ENCODE results near the gene CCR5.

CCR5 gene

DNA sequence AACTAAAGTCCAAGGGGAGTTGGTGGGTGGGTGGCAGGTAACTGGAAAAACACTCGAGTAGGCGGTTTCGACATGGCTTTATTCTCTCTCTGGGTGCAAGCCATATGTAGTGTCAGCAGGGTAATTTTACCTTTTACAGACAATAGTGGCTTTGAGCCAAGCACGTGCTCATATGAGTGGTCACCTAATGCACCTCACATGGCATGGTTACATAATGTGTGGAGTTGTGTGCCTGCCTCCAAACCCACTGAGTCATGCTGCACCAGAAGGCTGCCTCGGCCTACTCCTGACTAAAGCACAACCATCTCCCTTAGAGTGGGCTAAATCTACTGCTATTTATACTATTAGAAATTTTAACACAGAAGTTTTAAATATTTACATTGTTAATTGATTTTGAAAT is 52.8 kb downstream of the CCR5 start:
- no peak overlapping the region for H3K4me3 ChIP-seq (ENCODE audit: low read depth, low read length)
- TF ChIP-seq, protein P1, sequence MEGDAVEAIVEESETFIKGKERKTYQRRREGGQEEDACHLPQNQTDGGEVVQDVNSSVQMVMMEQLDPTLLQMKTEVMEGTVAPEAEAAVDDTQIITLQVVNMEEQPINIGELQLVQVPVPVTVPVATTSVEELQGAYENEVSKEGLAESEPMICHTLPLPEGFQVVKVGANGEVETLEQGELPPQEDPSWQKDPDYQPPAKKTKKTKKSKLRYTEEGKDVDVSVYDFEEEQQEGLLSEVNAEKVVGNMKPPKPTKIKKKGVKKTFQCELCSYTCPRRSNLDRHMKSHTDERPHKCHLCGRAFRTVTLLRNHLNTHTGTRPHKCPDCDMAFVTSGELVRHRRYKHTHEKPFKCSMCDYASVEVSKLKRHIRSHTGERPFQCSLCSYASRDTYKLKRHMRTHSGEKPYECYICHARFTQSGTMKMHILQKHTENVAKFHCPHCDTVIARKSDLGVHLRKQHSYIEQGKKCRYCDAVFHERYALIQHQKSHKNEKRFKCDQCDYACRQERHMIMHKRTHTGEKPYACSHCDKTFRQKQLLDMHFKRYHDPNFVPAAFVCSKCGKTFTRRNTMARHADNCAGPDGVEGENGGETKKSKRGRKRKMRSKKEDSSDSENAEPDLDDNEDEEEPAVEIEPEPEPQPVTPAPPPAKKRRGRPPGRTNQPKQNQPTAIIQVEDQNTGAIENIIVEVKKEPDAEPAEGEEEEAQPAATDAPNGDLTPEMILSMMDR (IDR thresholded peaks at IDR 0.05; ENCODE audit: low read depth, low read length), result no peak
- H3K9me3 ChIP-seq (ENCODE audit: severe bottlenecking), result no peaks in the 10 kb centered on the region
- H3K36me3 ChIP-seq, result no peaks in the 10 kb centered on the region
- no peak for DNase-seq
- peaks cover 34% of the 10 kb centered on the region for H3K27me3 ChIP-seq (ENCODE audit: insufficient read depth, low read depth, severe bottlenecking)
- no peak overlapping the region for H3K27ac ChIP-seq

Measured in WERI-Rb-1 (cell line).